Subcutaneous abdominal adipose tissue (tissue), 5 donors: ENCODE measurements around the gene RAB35.

Experiments used
- H3K27ac ChIP-seq: one replicate; pipeline ENCODE4 v1.7.0; 2013; ENCODE audit warnings: low read depth, mild to moderate bottlenecking, inconsistent platforms, low read length, moderate library complexity
- H3K27me3 ChIP-seq, 5 donors: one replicate each; pipeline ENCODE4 v1.7.0; 2013; ENCODE audit warnings: low read length in 5 of 5, inconsistent platforms in 1 of 5; ENCODE audit not compliant: control insufficient read depth in 5 of 5, insufficient read depth in 4 of 5
- H3K36me3 ChIP-seq, 5 donors: one replicate each; pipeline ENCODE4 v1.7.0; 2013; ENCODE audit warnings: low read length in 5 of 5; ENCODE audit not compliant: control insufficient read depth in 5 of 5, insufficient read depth in 5 of 5
- H3K4me1 ChIP-seq, 5 donors: one replicate each; pipeline ENCODE4 v1.7.0; 2013; ENCODE audit warnings: low read length in 5 of 5, mild to moderate bottlenecking in 3 of 5, moderate library complexity in 1 of 5; ENCODE audit not compliant: control insufficient read depth in 5 of 5, insufficient read depth in 5 of 5
- H3K4me3 ChIP-seq, 5 donors: one replicate each; pipeline ENCODE4 v1.7.0; 2013; ENCODE audit warnings: low read length in 5 of 5, low read depth in 1 of 5
- H3K9ac ChIP-seq, 5 donors: one replicate each; pipeline ENCODE4 v1.7.0; 2013; ENCODE audit warnings: low read length in 5 of 5, mild to moderate bottlenecking in 4 of 5, moderate library complexity in 3 of 5
- H3K9me3 ChIP-seq, 5 donors: one replicate each; pipeline ENCODE4 v1.7.0; 2013; ENCODE audit warnings: low read length in 5 of 5; ENCODE audit not compliant: control insufficient read depth in 5 of 5
- donor health status: healthy.
- donor health status: healthy.
- donor health status: healthy.
- donor health status: healthy.
- donor health status: healthy.

The RAB35 gene

GRCh38 chr12:120150919-120151525 is 34.5 kb upstream of the RAB35 start:
- H3K27me3 ChIP-seq = no peaks in the 10 kb centered on the region
- peaks cover 0 to 2% (median 0%) of the 10 kb centered on the region in 5 donors for H3K4me1 ChIP-seq
- no peaks in the 10 kb centered on the region for H3K9me3 ChIP-seq
- H3K9ac ChIP-seq = no peak overlapping the region
- no peak overlapping the region for H3K27ac ChIP-seq
- H3K4me3 ChIP-seq = no peak overlapping the region
- H3K36me3 ChIP-seq = peaks cover 18 to 92% (median 90%) of the 10 kb centered on the region in 5 donors

- Histone ChIP-seq H3K9me3 (no peaks in the 10 kb centered on the region), H3K27me3 (no peaks in the 10 kb centered on the region), H3K4me3 (no peak overlapping the region), H3K27ac (no peak overlapping the region), H3K36me3 (peaks cover 17 to 92% (median 83%) of the 10 kb centered on the region in 5 donors), H3K4me1 (peaks cover 0 to 2% (median 0%) of the 10 kb centered on the region in 5 donors), H3K9ac (no peak overlapping the region)
Observed at GRCh38 chr12:120148011-120148410, 31.5 kb upstream of the RAB35 start.

- Histone ChIP-seq H3K27ac (no peak overlapping the region), H3K9ac (no peak overlapping the region), H3K4me3 (no peak overlapping the region), H3K36me3 (peaks cover 15 to 98% (median 89%) of the 10 kb centered on the region in 5 donors), H3K27me3 (no peaks in the 10 kb centered on the region), H3K9me3 (no peaks in the 10 kb centered on the region), H3K4me1 (peaks cover 0 to 5% (median 0%) of the 10 kb centered on the region in 5 donors)
Observed at GRCh38 chr12:120145164-120145563, 28.6 kb upstream of the RAB35 start.

- no peak overlapping the region for H3K27ac ChIP-seq
- peaks cover 0 to 5% (median 0%) of the 10 kb centered on the region in 5 donors for H3K4me1 ChIP-seq
- H3K9me3 ChIP-seq = no peaks in the 10 kb centered on the region
- peaks cover 15 to 98% (median 89%) of the 10 kb centered on the region in 5 donors for H3K36me3 ChIP-seq
- no peaks in the 10 kb centered on the region for H3K27me3 ChIP-seq
- H3K4me3 ChIP-seq = no peak overlapping the region
- no peak overlapping the region for H3K9ac ChIP-seq
Observed at GRCh38 chr12:120144215-120144614, 27.7 kb upstream of the RAB35 start.

GRCh38 chr12:120142231-120142877 is 25.8 kb upstream of the RAB35 start:
- Histone ChIP-seq H3K27me3 (no peaks in the 10 kb centered on the region), H3K4me1 (peaks cover 0 to 5% (median 0%) of the 10 kb centered on the region in 5 donors), H3K36me3 (peaks cover 7 to 98% (median 86%) of the 10 kb centered on the region in 5 donors), H3K4me3 (no peak overlapping the region), H3K9me3 (no peaks in the 10 kb centered on the region), H3K9ac (no peak overlapping the region), H3K27ac (no peak overlapping the region)

GRCh38 chr12:120141336-120141735 is 24.8 kb upstream of the RAB35 start:
- H3K27ac ChIP-seq = no peak overlapping the region
- no peak overlapping the region for H3K4me3 ChIP-seq
- H3K9ac ChIP-seq = no peak overlapping the region
- H3K9me3 ChIP-seq = no peaks in the 10 kb centered on the region
- H3K36me3 ChIP-seq = peaks cover 3 to 98% (median 86%) of the 10 kb centered on the region in 5 donors
- H3K4me1 ChIP-seq = peaks cover 0 to 9% (median 0%) of the 10 kb centered on the region in 5 donors
- H3K27me3 ChIP-seq = no peaks in the 10 kb centered on the region

GRCh38 chr12:120140603-120141002 is 24.1 kb upstream of the RAB35 start:
- no peaks in the 10 kb centered on the region for H3K9me3 ChIP-seq
- H3K36me3 ChIP-seq = peaks cover 6 to 97% (median 91%) of the 10 kb centered on the region in 5 donors
- H3K27ac ChIP-seq = no peak overlapping the region
- no peak overlapping the region for H3K9ac ChIP-seq
- H3K4me3 ChIP-seq = no peak overlapping the region
- peaks cover 0 to 9% (median 0%) of the 10 kb centered on the region in 5 donors for H3K4me1 ChIP-seq
- H3K27me3 ChIP-seq = no peaks in the 10 kb centered on the region

- Histone ChIP-seq H3K4me3 (no peak overlapping the region), H3K36me3 (peaks cover 4 to 97% (median 88%) of the 10 kb centered on the region in 5 donors), H3K9me3 (no peaks in the 10 kb centered on the region), H3K9ac (no peak overlapping the region), H3K4me1 (peaks cover 0 to 9% (median 0%) of the 10 kb centered on the region in 5 donors), H3K27ac (no peak overlapping the region), H3K27me3 (no peaks in the 10 kb centered on the region)
Observed at GRCh38 chr12:120139958-120140357, 23.4 kb upstream of the RAB35 start.

- H3K27ac ChIP-seq = no peak overlapping the region
- peaks cover 0 to 9% (median 0%) of the 10 kb centered on the region in 5 donors for H3K4me1 ChIP-seq
- H3K9ac ChIP-seq = no peak overlapping the region
- H3K27me3 ChIP-seq = no peaks in the 10 kb centered on the region
- H3K36me3 ChIP-seq = peaks cover 4 to 99% (median 90%) of the 10 kb centered on the region in 5 donors
- no peak overlapping the region for H3K4me3 ChIP-seq
- H3K9me3 ChIP-seq = no peaks in the 10 kb centered on the region
Observed at GRCh38 chr12:120138366-120138765, 21.8 kb upstream of the RAB35 start.

- H3K9ac ChIP-seq = no peak overlapping the region
- H3K9me3 ChIP-seq = no peaks in the 10 kb centered on the region
- H3K4me3 ChIP-seq = no peak overlapping the region
- H3K4me1 ChIP-seq = peaks cover 0 to 9% (median 0%) of the 10 kb centered on the region in 5 donors
- no peak overlapping the region for H3K27ac ChIP-seq
- H3K36me3 ChIP-seq = peaks cover 4 to 99% (median 91%) of the 10 kb centered on the region in 5 donors
- no peaks in the 10 kb centered on the region for H3K27me3 ChIP-seq
Observed at GRCh38 chr12:120137833-120138232, 21.3 kb upstream of the RAB35 start.
